ENCODE results near the gene MAP3K20.
"Not testable (repeated sequence)": the region's sequence is repeated elsewhere in the genome, so short reads cannot be mapped to it uniquely, and the experiment has no call there.

The MAP3K20 gene

GRCh38 chr2:173205375-173205774, 129.7 kb downstream of the MAP3K20 start:
- DNase-seq: no peak

- DNase-seq: not testable (repeated sequence)
Observed at GRCh38 chr2:173207124-173207523, 131.5 kb downstream of the MAP3K20 start.

- peak; percentile 94 for DNase-seq
Observed at GRCh38 chr2:173210270-173211196, 134.9 kb downstream of the MAP3K20 start.

GRCh38 chr2:173213181-173213580, 137.5 kb downstream of the MAP3K20 start:
- DNase-seq: no peak

- no peak for DNase-seq
Observed at GRCh38 chr2:173214213-173214612, 138.6 kb downstream of the MAP3K20 start.

- no peak for DNase-seq
Observed at GRCh38 chr2:173215316-173215715, 139.7 kb downstream of the MAP3K20 start.

- DNase-seq: no peak
Observed at GRCh38 chr2:173216051-173216450, 140.4 kb downstream of the MAP3K20 start.

- no peak for DNase-seq
Observed at GRCh38 chr2:173216668-173217067, 141.0 kb downstream of the MAP3K20 start.

GRCh38 chr2:173217116-173217840, 141.6 kb downstream of the MAP3K20 start:
- no peak for DNase-seq

- no peak for DNase-seq
Observed at GRCh38 chr2:173218326-173219056, 142.8 kb downstream of the MAP3K20 start.

GRCh38 chr2:173221132-173221695, 145.6 kb downstream of the MAP3K20 start:
- no peak for DNase-seq

GRCh38 chr2:173221937-173222594, 146.4 kb downstream of the MAP3K20 start:
- DNase-seq: no peak

GRCh38 chr2:173223871-173224270, 148.2 kb downstream of the MAP3K20 start:
- DNase-seq: no peak

GRCh38 chr2:173226899-173227698, 151.5 kb downstream of the MAP3K20 start:
- no peak for DNase-seq

- no peak for DNase-seq
Observed at GRCh38 chr2:173229086-173229485, 153.4 kb downstream of the MAP3K20 start.

- no peak for DNase-seq
Observed at GRCh38 chr2:173230181-173230580, 154.5 kb downstream of the MAP3K20 start.

- DNase-seq: no peak
Observed at GRCh38 chr2:173231042-173231441, 155.4 kb downstream of the MAP3K20 start.

GRCh38 chr2:173231465-173231864, 155.8 kb downstream of the MAP3K20 start:
- no peak for DNase-seq

- peak; percentile 66 for DNase-seq
Observed at GRCh38 chr2:173232956-173233744, 157.5 kb downstream of the MAP3K20 start.

Data from fibroblast of skin of back (primary cell).